GM19351 (cell line): ENCODE measurements around the gene DDX17.

Source experiments
- ATAC-seq: cut with Tn5 transposase; IDR thresholded peaks from one replicate; pipeline ENCODE4 v1.9.1; 2021; ENCODE audit warnings: mild to moderate bottlenecking, moderate library complexity; ENCODE audit not compliant: unreplicated experiment

Gene DDX17

GRCh38 chr22:38467904-38468442 lies 38.1 kb downstream of the DDX17 start, which contains the start of gene KDELR3:
TSS of gene KDELR3 (plus strand) at chr22:38468096. CDS start at chr22:38468234, 138 bp downstream.
- ATAC-seq: no peak

GRCh38 chr22:38467438-38467903 lies 38.6 kb downstream of the DDX17 start:
- no peak for ATAC-seq

- no peak for ATAC-seq
These were observed 40.2 kb downstream of the DDX17 start for GRCh38 chr22:38465673-38466490.

- ATAC-seq: no peak
These were observed 41.0 kb downstream of the DDX17 start for GRCh38 chr22:38464992-38465672.

- no peak for ATAC-seq
These were observed 42.9 kb downstream of the DDX17 start for GRCh38 chr22:38462960-38463784.

- ATAC-seq: no peak
These were observed 44.6 kb downstream of the DDX17 start for GRCh38 chr22:38461414-38462081.

- ATAC-seq: no peak
These were observed 45.1 kb downstream of the DDX17 start for GRCh38 chr22:38461057-38461413.

- no peak for ATAC-seq
These were observed 45.7 kb downstream of the DDX17 start for GRCh38 chr22:38460426-38460840.

GRCh38 chr22:38456841-38457699 lies 49.0 kb downstream of the DDX17 start:
- ATAC-seq: no peak

- ATAC-seq: no peak
These were observed 49.8 kb downstream of the DDX17 start for GRCh38 chr22:38456272-38456835.

GRCh38 chr22:38455530-38456271 lies 50.4 kb downstream of the DDX17 start:
- ATAC-seq: no peak

GRCh38 chr22:38455076-38455529 lies 51.0 kb downstream of the DDX17 start, which contains the start of gene KCNJ4:
TSS of gene KCNJ4 (minus strand) at chr22:38455199. CDS start at chr22:38428132, 27,067 bp downstream.
- ATAC-seq: no peak

GRCh38 chr22:38454353-38455075 lies 51.6 kb downstream of the DDX17 start:
- no peak for ATAC-seq

- no peak for ATAC-seq
These were observed 52.1 kb downstream of the DDX17 start for GRCh38 chr22:38453996-38454352.

GRCh38 chr22:38453066-38453672 lies 52.9 kb downstream of the DDX17 start:
- ATAC-seq: no peak

- ATAC-seq: no peak
These were observed 53.6 kb downstream of the DDX17 start for GRCh38 chr22:38452373-38453065.

GRCh38 chr22:38451864-38452263 lies 54.2 kb downstream of the DDX17 start:
- no peak for ATAC-seq
